ENCODE data around the gene SLC26A2. TPM values are rescaled to one million over a fixed set of nuclear protein-coding genes. Genes with fewer than 3 reads are reported as not detected.
A peak's percentile ranks its signal among the peaks of the same experiment; 100 is the strongest.

The SLC26A2 gene
- total RNA-seq, 3 donors from 2014 or later: 562 to 1,399 (median 853) TPM

GRCh38 chr5:150035139-150035895, 74.8 kb downstream of the SLC26A2 start:
- ATAC-seq: no peak
- no peak overlapping the region for H3K4me3 ChIP-seq
- no peaks in the 10 kb centered on the region for H3K4me1 ChIP-seq (ENCODE audit: low read depth)
- intact Hi-C loops (cut with DNase I, micrococcal nuclease): no loop called here
- peaks cover 7% of the 10 kb centered on the region for H3K36me3 ChIP-seq (ENCODE audit: low read depth)
- DNase-seq: no peak
- no peaks in the 10 kb centered on the region for H3K9me3 ChIP-seq
- TF ChIP-seq CTCF (IDR thresholded peaks at IDR 0.05): no peak

- H3K4me1 ChIP-seq (ENCODE audit: low read depth): no peaks in the 10 kb centered on the region
- ATAC-seq (peak; percentile 23), DNase-seq (no peak)
- no peak overlapping the region for H3K4me3 ChIP-seq
- no peaks in the 10 kb centered on the region for H3K9me3 ChIP-seq
- no peak for TF ChIP-seq CTCF (IDR thresholded peaks at IDR 0.05)
- intact Hi-C loops (cut with DNase I, micrococcal nuclease): no loop called here
- H3K36me3 ChIP-seq (ENCODE audit: low read depth): peaks cover 3% of the 10 kb centered on the region
Observed at GRCh38 chr5:150036513-150036912, 76.0 kb downstream of the SLC26A2 start.

Other genes with a start within 250 kb of the SLC26A2 start
- 10 to 100 TPM; 42.2 to 46.4 (median 44.4) TPM for gene PPARGC1B, start 230.4 kb upstream of the SLC26A2 start, total RNA-seq
- gene PDE6A, start 16.0 kb upstream of the SLC26A2 start, total RNA-seq: 1 to 10 TPM; 1.6 to 7.3 (median 3.4) TPM
- 1 to 10 TPM; 3.0 to 4.3 (median 4.2) TPM for gene TIGD6, start 39.9 kb downstream of the SLC26A2 start, total RNA-seq
- 10 to 100 TPM; 25.7 to 37.5 (median 31.2) TPM for gene HMGXB3, start 40.0 kb downstream of the SLC26A2 start, total RNA-seq
- 10 to 100 TPM in 2 of 3 donors, 1 to 10 TPM in 1; 9.0 to 39.0 (median 20.4) TPM for gene CSF1R, start 125.8 kb downstream of the SLC26A2 start, total RNA-seq
- 10 to 100 TPM; 13.9 to 61.5 (median 27.1) TPM for gene PDGFRB, start 195.1 kb downstream of the SLC26A2 start, total RNA-seq
- 100 to 1,000 TPM; 140 to 306 (median 302) TPM for gene CDX1, start 206.0 kb downstream of the SLC26A2 start, total RNA-seq
- 10 to 100 TPM; 15.2 to 26.4 (median 18.9) TPM for gene SLC6A7, start 229.3 kb downstream of the SLC26A2 start, total RNA-seq